ENCODE results near the gene LRCH4. TPM values are rescaled to one million over a fixed set of nuclear protein-coding genes. Genes with fewer than 3 reads are reported as not detected.

The LRCH4 gene
- 11.1 to 17.7 TPM (median 16.0 TPM) in 5 replicates for total RNA-seq (2022; extraction: Qiagen RNA extraction)

GRCh38 chr7:100585511-100586265, at the start of gene LRCH4:
TSS of gene LRCH4 (minus strand) at chr7:100586129. CDS start at chr7:100586100, 29 bp downstream.

GRCh38 chr7:100611983-100612729, 26.2 kb upstream of the LRCH4 start, which contains the start of gene MOSPD3:
TSS of gene MOSPD3 (plus strand) at chr7:100612540. CDS start at chr7:100612792, 252 bp downstream.

GRCh38 chr7:100586266-100587025, 517 bp upstream of the LRCH4 start, which contains the start of gene FBXO24:
TSS of gene FBXO24 (plus strand) at chr7:100586328. CDS start at chr7:100586626, 298 bp downstream.

GRCh38 chr7:100573691-100574361, 12.1 kb downstream of the LRCH4 start, which contains the start of gene SAP25:
TSS of gene SAP25 (minus strand) at chr7:100573900. CDS start at chr7:100573742, 158 bp downstream.

GRCh38 chr7:100538654-100539435, 47.1 kb downstream of the LRCH4 start, which contains the start of gene AGFG2:
TSS of gene AGFG2 (plus strand) at chr7:100539203. CDS start at chr7:100539347, 144 bp downstream.

Other genes with a start within 250 kb of the LRCH4 start
- 24.2 to 37.8 TPM (median 30.9 TPM) in 5 replicates for gene PILRB, start 228.0 kb downstream of the LRCH4 start, total RNA-seq (2022; extraction: Qiagen RNA extraction)
- gene PILRA, start 212.6 kb downstream of the LRCH4 start, total RNA-seq (2022; extraction: Qiagen RNA extraction), result 3.8 to 5.9 TPM (median 5.2 TPM) in 5 replicates
- 1.1 to 1.6 TPM (median 1.3 TPM) in 5 replicates for gene ZCWPW1, start 157.4 kb downstream of the LRCH4 start, total RNA-seq (2022; extraction: Qiagen RNA extraction)
- gene MEPCE, start 156.3 kb downstream of the LRCH4 start, total RNA-seq (2022; extraction: Qiagen RNA extraction), result 33.1 to 47.3 TPM (median 43.7 TPM) in 5 replicates
- gene PPP1R35, start 149.6 kb downstream of the LRCH4 start, total RNA-seq (2022; extraction: Qiagen RNA extraction), result 33.7 to 59.4 TPM (median 58.3 TPM) in 5 replicates
- 0.51 to 0.72 TPM (median 0.68 TPM) in 5 replicates for gene SPACDR, start 121.9 kb downstream of the LRCH4 start, total RNA-seq (2022; extraction: Qiagen RNA extraction)
- 33.9 to 43.3 TPM (median 41.9 TPM) in 5 replicates for gene TSC22D4, start 106.9 kb downstream of the LRCH4 start, total RNA-seq (2022; extraction: Qiagen RNA extraction)
- 1.5 to 2.4 TPM (median 2.3 TPM) in 5 replicates for gene NYAP1, start 102.2 kb downstream of the LRCH4 start, total RNA-seq (2022; extraction: Qiagen RNA extraction)
- 10.6 to 23.5 TPM (median 19.8 TPM) in 5 replicates for gene AGFG2, start 46.9 kb downstream of the LRCH4 start, total RNA-seq (2022; extraction: Qiagen RNA extraction)
- gene SAP25, start 12.2 kb downstream of the LRCH4 start, total RNA-seq (2022; extraction: Qiagen RNA extraction), result 0.50 to 1.3 TPM (median 0.55 TPM) in 5 replicates
- gene FBXO24, start 199 bp upstream of the LRCH4 start, total RNA-seq (2022; extraction: Qiagen RNA extraction), result 0.15 to 0.23 TPM (median 0.21 TPM) in 5 replicates
- gene PCOLCE, start 16.2 kb upstream of the LRCH4 start, total RNA-seq (2022; extraction: Qiagen RNA extraction), result 7.2 to 12.0 TPM (median 10.4 TPM) in 5 replicates
- 16.0 to 21.7 TPM (median 20.6 TPM) in 5 replicates for gene MOSPD3, start 26.4 kb upstream of the LRCH4 start, total RNA-seq (2022; extraction: Qiagen RNA extraction)
- 1.9 to 3.4 TPM (median 2.8 TPM) in 5 replicates for gene TFR2, start 55.4 kb upstream of the LRCH4 start, total RNA-seq (2022; extraction: Qiagen RNA extraction)
- gene ACTL6B, start 70.3 kb upstream of the LRCH4 start, total RNA-seq (2022; extraction: Qiagen RNA extraction), result not detected in 5 replicates
- gene GNB2, start 87.6 kb upstream of the LRCH4 start, total RNA-seq (2022; extraction: Qiagen RNA extraction), result 168 to 270 TPM (median 258 TPM) in 5 replicates
- gene GIGYF1, start 108.1 kb upstream of the LRCH4 start, total RNA-seq (2022; extraction: Qiagen RNA extraction), result 11.9 to 22.9 TPM (median 22.7 TPM) in 5 replicates
- 77.9 to 104 TPM (median 98.3 TPM) in 5 replicates for gene POP7, start 120.0 kb upstream of the LRCH4 start, total RNA-seq (2022; extraction: Qiagen RNA extraction)
- gene EPO, start 134.3 kb upstream of the LRCH4 start, total RNA-seq (2022; extraction: Qiagen RNA extraction), result not detected in 5 replicates
- gene ZAN, start 147.5 kb upstream of the LRCH4 start, total RNA-seq (2022; extraction: Qiagen RNA extraction), result not detected in 5 replicates
- gene EPHB4, start 241.4 kb upstream of the LRCH4 start, total RNA-seq (2022; extraction: Qiagen RNA extraction), result 39.2 to 47.9 TPM (median 46.5 TPM) in 5 replicates

Data from A549 treated with CORT108297 at 1 μM for 4 hours (cell line).